IPS-18a (cell line): ENCODE data around the gene LINC00632.
"Not testable (repeated sequence)": the region's sequence is repeated elsewhere in the genome, so short reads cannot be mapped to it uniquely, and the experiment has no call there.

Experiments
- H3K27ac ChIP-seq: one replicate; pipeline ENCODE4 v1.5.1; 2013; ENCODE audit warnings: low read length
- H3K27me3 ChIP-seq: one replicate; pipeline ENCODE4 v1.6.1; 2013; ENCODE audit warnings: mild to moderate bottlenecking, low read length; ENCODE audit not compliant: control insufficient read depth, insufficient read depth
- H3K36me3 ChIP-seq: one replicate; pipeline ENCODE4 v1.6.1; 2013; ENCODE audit warnings: low read depth, low read length; ENCODE audit not compliant: control insufficient read depth
- H3K4me1 ChIP-seq: one replicate; pipeline ENCODE4 v1.6.1; 2013; ENCODE audit warnings: low read depth, low read length; ENCODE audit not compliant: control insufficient read depth
- H3K4me3 ChIP-seq: one replicate; pipeline ENCODE4 v1.5.1; 2013; ENCODE audit warnings: low read length
- H3K9ac ChIP-seq: one replicate; pipeline ENCODE4 v1.6.1; 2013; ENCODE audit warnings: mild to moderate bottlenecking, low read length, moderate library complexity
- H3K9me3 ChIP-seq: one replicate; pipeline ENCODE4 v1.6.1; 2013; ENCODE audit warnings: low read depth, low read length; ENCODE audit not compliant: control insufficient read depth

LINC00632 gene

DNA sequence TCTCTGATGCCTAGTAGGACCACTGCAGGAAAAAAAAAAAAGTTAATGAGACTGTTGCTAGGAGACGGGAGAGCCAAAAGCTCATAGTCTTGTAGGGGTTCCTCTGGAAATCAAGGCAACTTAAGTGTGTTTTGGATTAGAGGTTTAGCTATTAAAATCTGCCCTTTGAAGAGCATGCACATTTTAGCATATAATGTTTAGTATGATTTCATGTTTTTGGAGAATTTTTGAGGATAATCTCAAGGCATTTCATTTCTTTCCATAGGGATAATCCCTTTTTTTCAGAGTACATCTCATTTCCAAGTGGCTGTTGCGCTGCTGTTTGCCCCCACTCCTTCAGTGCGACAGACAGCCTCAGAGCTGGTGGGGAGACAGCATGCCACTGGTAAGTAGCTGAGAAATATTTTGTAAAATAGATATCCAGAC lies at the start of gene LINC00632:
LINC00632 (plus strand) TSS at position 339 of the 426 bp plus-strand sequence.
- Histone ChIP-seq H3K4me3 (peak within 1 kb of the TSS; percentile 4), H3K9ac (peak within 1 kb of the TSS; percentile 20), H3K9me3 (peaks cover 12% of the 10 kb centered on the region), H3K36me3 (no peaks in the 10 kb centered on the region), H3K27me3 (no peaks in the 10 kb centered on the region), H3K27ac (no peak within 1 kb of the TSS), H3K4me1 (peaks cover 3% of the 10 kb centered on the region)

GRCh38 chrX:140661643-140662042 lies 47.9 kb upstream of the LINC00632 start:
- no peak overlapping the region for H3K27ac ChIP-seq
- H3K4me3 ChIP-seq = no peak overlapping the region
- no peak overlapping the region for H3K9ac ChIP-seq
- H3K36me3 ChIP-seq = no peaks in the 10 kb centered on the region
- no peaks in the 10 kb centered on the region for H3K27me3 ChIP-seq
- peaks cover 12% of the 10 kb centered on the region for H3K4me1 ChIP-seq
- H3K9me3 ChIP-seq = no peaks in the 10 kb centered on the region

DNA sequence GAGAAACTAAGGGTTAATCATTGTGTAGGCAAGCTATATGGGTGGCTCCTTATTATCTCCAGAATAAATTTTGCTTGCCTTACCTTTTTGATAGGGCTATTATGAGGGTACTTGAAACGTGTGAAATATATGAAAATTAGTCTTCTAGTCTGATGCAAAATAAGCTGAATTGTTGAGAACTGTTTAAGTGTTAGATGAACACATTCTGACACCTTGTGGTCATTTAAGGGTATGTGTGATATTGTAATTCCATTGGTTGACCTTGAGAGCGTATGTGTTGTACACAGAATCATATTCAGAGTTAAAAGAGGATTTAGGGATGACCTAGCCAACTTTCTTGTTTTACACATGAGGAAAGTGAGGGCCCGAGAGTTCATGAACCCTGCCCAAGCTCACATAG lies 44.6 kb upstream of the LINC00632 start:
- no peak overlapping the region for H3K27ac ChIP-seq
- no peak overlapping the region for H3K4me3 ChIP-seq
- no peaks in the 10 kb centered on the region for H3K27me3 ChIP-seq
- H3K9ac ChIP-seq = no peak overlapping the region
- no peaks in the 10 kb centered on the region for H3K9me3 ChIP-seq
- H3K4me1 ChIP-seq = no peaks in the 10 kb centered on the region
- H3K36me3 ChIP-seq = no peaks in the 10 kb centered on the region

GRCh38 chrX:140672840-140673731 lies 36.5 kb upstream of the LINC00632 start:
- Histone ChIP-seq H3K4me3 (no peak overlapping the region), H3K9me3 (peaks cover 9% of the 10 kb centered on the region), H3K27ac (no peak overlapping the region), H3K36me3 (no peaks in the 10 kb centered on the region), H3K4me1 (no peaks in the 10 kb centered on the region), H3K27me3 (no peaks in the 10 kb centered on the region), H3K9ac (no peak overlapping the region)

DNA sequence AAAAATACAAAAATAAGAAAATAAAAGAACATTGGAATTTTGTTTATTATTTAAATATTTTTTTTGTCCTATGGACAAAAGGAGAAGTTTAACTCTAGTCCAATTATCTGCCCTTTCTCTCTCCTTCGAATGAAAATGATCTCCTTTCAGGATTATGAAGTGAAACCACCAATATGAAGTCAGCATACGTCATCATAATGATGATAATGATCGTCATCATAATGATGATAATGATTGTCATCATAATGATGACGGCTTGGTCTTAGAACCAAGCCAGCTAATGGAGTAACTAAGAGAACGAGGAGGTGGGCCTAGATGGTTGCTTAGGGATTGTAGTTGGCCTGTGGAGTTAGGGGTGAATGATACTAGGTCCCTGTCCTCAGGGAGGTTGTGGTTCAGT lies 21.9 kb upstream of the LINC00632 start:
- Histone ChIP-seq H3K36me3 (no peaks in the 10 kb centered on the region), H3K27ac (no peak overlapping the region), H3K4me3 (no peak overlapping the region), H3K9ac (no peak overlapping the region), H3K4me1 (no peaks in the 10 kb centered on the region), H3K27me3 (no peaks in the 10 kb centered on the region), H3K9me3 (peaks cover 30% of the 10 kb centered on the region)

DNA sequence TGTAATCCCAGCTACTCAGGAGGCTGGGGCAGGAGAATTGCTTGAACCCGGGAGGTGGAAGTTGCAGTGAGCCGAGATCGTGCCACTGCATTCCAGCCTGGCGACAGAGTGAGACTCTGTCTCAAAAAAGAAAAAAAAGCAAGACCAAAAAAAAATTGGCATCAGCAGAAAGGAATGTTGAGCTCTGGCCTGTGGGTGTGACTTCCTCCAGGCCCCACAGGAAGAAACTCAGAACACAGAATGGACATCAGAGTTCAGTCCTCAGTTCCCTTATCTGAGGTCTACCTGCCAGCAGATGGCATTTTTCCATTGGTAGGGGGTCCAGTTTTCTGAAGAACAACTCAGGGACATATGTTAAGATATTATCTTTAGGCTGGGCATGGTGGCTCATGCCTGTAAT lies 18.0 kb upstream of the LINC00632 start:
- not testable (repeated sequence) for H3K36me3 ChIP-seq, H3K9ac ChIP-seq, H3K4me3 ChIP-seq, H3K27ac ChIP-seq, H3K4me1 ChIP-seq, H3K27me3 ChIP-seq
- peaks cover 12% of the 10 kb centered on the region for H3K9me3 ChIP-seq

DNA sequence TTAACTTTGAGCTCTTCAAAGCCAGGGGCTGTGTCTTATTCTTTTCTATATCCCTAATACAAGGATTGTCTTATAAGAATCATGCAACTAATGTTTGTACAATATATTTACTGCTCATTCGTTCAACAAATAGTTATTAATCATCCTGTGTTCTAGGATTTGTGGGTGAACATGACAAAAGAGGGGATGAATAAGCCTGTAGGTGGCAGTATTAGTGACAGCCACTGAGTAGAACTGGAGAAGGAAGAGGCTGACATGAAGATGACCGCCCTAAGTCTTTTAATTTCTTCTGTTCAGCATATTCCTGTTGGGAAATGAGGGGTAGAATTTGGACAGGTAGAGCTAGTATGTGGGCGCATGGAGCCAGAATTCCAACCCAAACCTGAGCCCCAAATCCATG lies 11.9 kb upstream of the LINC00632 start:
- no peak overlapping the region for H3K9ac ChIP-seq

GRCh38 chrX:140701480-140701879 lies 8.1 kb upstream of the LINC00632 start:
- no peaks in the 10 kb centered on the region for H3K4me1 ChIP-seq
- no peak overlapping the region for H3K27ac ChIP-seq
- no peaks in the 10 kb centered on the region for H3K36me3 ChIP-seq
- H3K9me3 ChIP-seq = peaks cover 10% of the 10 kb centered on the region
- no peak overlapping the region for H3K9ac ChIP-seq
- H3K4me3 ChIP-seq = no peak overlapping the region
- no peaks in the 10 kb centered on the region for H3K27me3 ChIP-seq

More for the DNA sequence above, 11.9 kb upstream of the LINC00632 start:
- Histone ChIP-seq H3K4me1 (no peaks in the 10 kb centered on the region), H3K9me3 (peaks cover 13% of the 10 kb centered on the region), H3K4me3 (no peak overlapping the region), H3K27me3 (no peaks in the 10 kb centered on the region), H3K27ac (no peak overlapping the region), H3K36me3 (no peaks in the 10 kb centered on the region)

DNA sequence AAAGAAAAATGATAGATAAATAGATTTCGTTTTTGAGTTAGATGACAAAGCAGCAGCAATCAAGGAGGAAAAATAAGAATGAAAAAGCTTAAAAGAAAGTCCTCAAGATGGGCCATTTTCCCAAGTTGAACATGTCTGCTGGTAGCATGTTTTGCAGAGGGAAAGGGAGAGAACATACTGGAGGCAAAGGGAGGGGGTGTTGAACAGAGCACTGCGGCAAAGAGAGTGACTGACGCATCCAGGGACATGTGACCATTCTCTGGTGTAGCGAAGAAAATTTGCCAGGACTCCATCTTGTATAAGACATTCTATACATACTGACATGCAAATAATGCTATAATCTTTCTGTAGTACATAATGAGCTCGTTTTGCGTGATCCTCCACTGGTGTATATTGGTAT lies 1.2 kb downstream of the LINC00632 start:
- H3K4me1 ChIP-seq = peaks cover 3% of the 10 kb centered on the region
- H3K27me3 ChIP-seq = no peaks in the 10 kb centered on the region
- no peak overlapping the region for H3K9ac ChIP-seq
- H3K36me3 ChIP-seq = no peaks in the 10 kb centered on the region
- no peak overlapping the region for H3K4me3 ChIP-seq
- peaks cover 16% of the 10 kb centered on the region for H3K9me3 ChIP-seq
- no peak overlapping the region for H3K27ac ChIP-seq

GRCh38 chrX:140711894-140712293 lies 2.3 kb downstream of the LINC00632 start:
- H3K27me3 ChIP-seq = no peaks in the 10 kb centered on the region
- H3K4me3 ChIP-seq = no peak overlapping the region
- H3K36me3 ChIP-seq = no peaks in the 10 kb centered on the region
- peaks cover 3% of the 10 kb centered on the region for H3K4me1 ChIP-seq
- no peak overlapping the region for H3K27ac ChIP-seq
- H3K9me3 ChIP-seq = peaks cover 16% of the 10 kb centered on the region
- H3K9ac ChIP-seq = peak overlapping the region; percentile 72

DNA sequence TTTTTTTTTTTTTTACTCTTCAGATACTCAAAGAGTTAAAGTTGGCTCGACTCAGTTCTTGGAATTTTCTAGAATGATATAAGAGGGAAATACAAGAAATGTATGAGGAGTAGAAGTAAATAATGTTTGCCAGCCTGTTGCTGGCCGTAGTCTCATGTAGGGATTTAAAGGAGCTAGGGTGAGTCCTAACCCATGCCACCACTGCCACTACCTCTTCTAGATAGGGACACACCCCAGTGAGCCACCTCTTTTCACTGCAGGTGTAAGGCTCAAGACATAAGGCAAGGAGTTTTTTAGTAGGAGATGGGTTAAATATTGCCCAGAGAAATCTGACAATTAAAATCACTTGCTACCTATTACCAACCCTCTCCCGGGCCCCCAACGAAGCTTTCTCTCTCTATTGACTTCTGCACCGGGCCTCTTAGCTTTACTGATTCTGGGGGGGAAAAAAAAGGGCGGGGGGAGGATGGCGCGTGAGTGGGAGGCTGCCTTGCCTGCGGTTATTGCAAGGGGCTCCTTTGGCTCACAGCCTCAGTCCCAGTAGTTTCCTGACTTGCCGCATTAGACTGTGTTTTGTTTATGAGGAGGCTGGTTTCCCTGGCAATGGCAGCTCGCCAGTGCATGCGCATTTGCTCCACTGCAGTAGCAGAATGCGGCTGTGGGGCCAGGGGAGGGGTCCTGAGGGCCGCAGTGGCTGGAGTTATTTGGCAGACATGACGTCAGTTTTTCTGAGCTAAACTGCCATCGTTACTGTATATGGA lies 3.0 kb downstream of the LINC00632 start:
- no peaks in the 10 kb centered on the region for H3K36me3 ChIP-seq
- peak overlapping the region; percentile 30 for H3K4me3 ChIP-seq
- H3K9me3 ChIP-seq = peaks cover 16% of the 10 kb centered on the region
- no peaks in the 10 kb centered on the region for H3K27me3 ChIP-seq
- H3K9ac ChIP-seq = peak overlapping the region; percentile 72
- H3K27ac ChIP-seq = peak overlapping the region; percentile 77
- peaks cover 3% of the 10 kb centered on the region for H3K4me1 ChIP-seq
